IMR-90 (cell line): ENCODE data around the gene DSCAML1. TPM values are rescaled to one million over a fixed set of nuclear protein-coding genes. Genes with fewer than 3 reads are reported as not detected.

Source experiments
- ATAC-seq: fragments of 200-7000 bp; cut with Tn5 transposase; 2 replicates; pipeline ENCODE4 v1.9.1; 2020; ENCODE audit warnings: low read depth, mild to moderate bottlenecking, moderate library complexity
- BruUV-seq: library from RNA; stranded (reverse); fragments of 400-500 nt; replicated peaks from 2 replicates; lab custom pipeline; 2021; lab: Mats Ljungman, UMichigan
- CTCF ChIA-PET: fragments of 300-600 bp; formaldehyde crosslinking; extraction: SDS; loops from one replicate; lab custom pipeline; 2021; ENCODE audit warnings: antibody characterized with exemption; lab: Yijun Ruan, JAX
- POLR2A ChIA-PET: fragments of 300-600 bp; sonication (Branson Sonifier 250); formaldehyde crosslinking; loops from one replicate; lab custom pipeline; 2022; ENCODE audit warnings: antibody characterized with exemption; ENCODE audit not compliant: unreplicated experiment; lab: Charles Lee
- DNase-seq: peaks from one replicate; pipeline ENCODE4 v3.0.0; 2013
- H2AFZ ChIP-seq: replicated peaks from 2 replicates; pipeline ENCODE3; 2013; ENCODE audit warnings: low read length, mild to moderate bottlenecking; ENCODE audit not compliant: poor library complexity
- H2AK5ac ChIP-seq: 2 replicates; pipeline ENCODE4 v1.6.1; 2013; ENCODE audit warnings: low read depth, low read length, inconsistent platforms
- H2AK9ac ChIP-seq: replicated peaks from 2 replicates; pipeline ENCODE3; 2013; ENCODE audit warnings: mild to moderate bottlenecking, low read depth, low read length, moderate library complexity; ENCODE audit not compliant: poor library complexity
- H2BK120ac ChIP-seq: 2 replicates; pipeline ENCODE4 v1.6.1; 2013; ENCODE audit warnings: low read depth, low read length, inconsistent platforms
- H2BK15ac ChIP-seq: 3 replicates; pipeline ENCODE4 v1.6.1; 2013; ENCODE audit warnings: low read depth, low read length, inconsistent platforms
- H2BK20ac ChIP-seq: 2 replicates; pipeline ENCODE4 v1.6.1; 2013; ENCODE audit warnings: low read depth, mild to moderate bottlenecking, inconsistent platforms, low read length, moderate library complexity
- H2BK5ac ChIP-seq: 2 replicates; pipeline ENCODE4 v1.6.1; 2013; ENCODE audit warnings: mild to moderate bottlenecking, low read depth, low read length, inconsistent platforms; ENCODE audit not compliant: poor library complexity, severe bottlenecking
- H3K14ac ChIP-seq: replicated peaks from 2 replicates; pipeline ENCODE4 v1.6.1; 2013; ENCODE audit warnings: low read depth, low read length, inconsistent platforms
- H3K18ac ChIP-seq: 2 replicates; pipeline ENCODE4 v1.6.1; 2013; ENCODE audit warnings: low read depth, low read length, control low read depth
- H3K23ac ChIP-seq: 2 replicates; pipeline ENCODE4 v1.6.1; 2013; ENCODE audit warnings: low read depth, low read length, inconsistent platforms
- H3K27ac ChIP-seq: 2 replicates; pipeline ENCODE4 v1.5.1; 2013; ENCODE audit warnings: mild to moderate bottlenecking, control low read depth, low read length; ENCODE audit not compliant: insufficient read depth
- H3K27me3 ChIP-seq: 2 replicates; pipeline ENCODE4 v1.6.1; 2013; ENCODE audit warnings: low read length; ENCODE audit not compliant: control insufficient read depth, insufficient read depth
- H3K36me3 ChIP-seq: 2 replicates; pipeline ENCODE4 v1.6.1; 2013; ENCODE audit warnings: low read length, mixed read lengths; ENCODE audit not compliant: control insufficient read depth, insufficient read depth
- H3K4ac ChIP-seq: 2 replicates; pipeline ENCODE4 v1.6.1; 2013; ENCODE audit warnings: low read depth, low read length, inconsistent platforms
- H3K4me1 ChIP-seq: 2 replicates; pipeline ENCODE4 v1.6.1; 2013; ENCODE audit warnings: low read length, mixed read lengths; ENCODE audit not compliant: control insufficient read depth, insufficient read depth
- H3K4me2 ChIP-seq: 2 replicates; pipeline ENCODE4 v1.6.1; 2013; ENCODE audit warnings: low read depth, mild to moderate bottlenecking, control low read depth, low read length, moderate library complexity
- H3K4me3 ChIP-seq: 2 replicates; pipeline ENCODE4 v1.5.1; 2013; ENCODE audit warnings: low read depth, mild to moderate bottlenecking, control low read depth, low read length, moderate library complexity; ENCODE audit not compliant: insufficient read depth
- H3K56ac ChIP-seq: 2 replicates; pipeline ENCODE4 v1.6.1; 2013; ENCODE audit warnings: low read length, inconsistent platforms; ENCODE audit not compliant: insufficient read depth; ENCODE audit errors: extremely low read depth
- H3K79me1 ChIP-seq, 2 experiments: 2 replicates each; pipeline ENCODE4 v1.6.1; 2013; ENCODE audit warnings: low read length in 2 of 2, inconsistent platforms in 1 of 2, low read depth in 1 of 2
- H3K9ac ChIP-seq: 2 replicates; pipeline ENCODE4 v1.6.1; 2013; ENCODE audit warnings: low read depth, low read length, control low read depth
- H3K9me1 ChIP-seq: 2 replicates; pipeline ENCODE4 v1.6.1; 2013; ENCODE audit warnings: low read length, inconsistent platforms; ENCODE audit not compliant: insufficient read depth
- H3K9me3 ChIP-seq: 2 replicates; pipeline ENCODE4 v1.6.1; 2013; ENCODE audit warnings: low read length; ENCODE audit not compliant: control insufficient read depth, insufficient read depth
- H4K20me1 ChIP-seq: 2 replicates; pipeline ENCODE4 v1.6.1; 2013; ENCODE audit warnings: low read length, inconsistent platforms; ENCODE audit not compliant: insufficient read depth
- H4K5ac ChIP-seq: 2 replicates; pipeline ENCODE4 v1.6.1; 2013; ENCODE audit warnings: mild to moderate bottlenecking, low read depth, low read length, control low read depth
- H4K8ac ChIP-seq, 2 experiments: 2 replicates each; pipeline ENCODE4 v1.6.1; 2013; ENCODE audit warnings: low read depth in 2 of 2, low read length in 2 of 2, control low read depth in 1 of 2, inconsistent platforms in 1 of 2
- H4K91ac ChIP-seq: 2 replicates; pipeline ENCODE4 v1.6.1; 2013; ENCODE audit warnings: low read depth, low read length, inconsistent platforms; ENCODE audit not compliant: insufficient read depth
- BHLHE40 ChIP-seq: fragments of 150-350 bp; IDR thresholded peaks from 2 replicates; pipeline ENCODE4 v1.6.1; 2016; ENCODE audit warnings: mild to moderate bottlenecking, low read depth, low read length
- CEBPB ChIP-seq: IDR thresholded peaks from 2 replicates; pipeline ENCODE4 v1.6.1; 2012; ENCODE audit warnings: low read depth, low read length, improper control_type of control experiment
- CHD1 ChIP-seq: IDR thresholded peaks from 2 replicates; pipeline ENCODE4 v1.6.1; 2012; ENCODE audit warnings: low read depth, low read length, improper control_type of control experiment
- CTCF ChIP-seq: conservative IDR thresholded peaks from 2 replicates; pipeline ENCODE4 v1.5.1; 2012; ENCODE audit warnings: mild to moderate bottlenecking, low read depth, low read length, improper control_type of control experiment
- ELK1 ChIP-seq: fragments of 150-350 bp; IDR thresholded peaks from 2 replicates; pipeline ENCODE4 v1.6.1; 2016; ENCODE audit warnings: low read depth, mild to moderate bottlenecking, low read length, moderate library complexity, borderline replicate concordance
- FOS ChIP-seq: fragments of 150-350 bp; IDR thresholded peaks from 2 replicates; pipeline ENCODE4 v1.6.1; 2016; ENCODE audit warnings: low read depth, low read length
- MAFK ChIP-seq: IDR thresholded peaks from 2 replicates; pipeline ENCODE4 v1.6.1; 2012; ENCODE audit warnings: low read depth, low read length, improper control_type of control experiment
- MAZ ChIP-seq: IDR thresholded peaks from 2 replicates; pipeline ENCODE4 v1.6.1; 2012; ENCODE audit warnings: low read depth, mild to moderate bottlenecking, low read length, improper control_type of control experiment, moderate library complexity, borderline replicate concordance
- MXI1 ChIP-seq: IDR thresholded peaks from 2 replicates; pipeline ENCODE4 v1.6.1; 2012; ENCODE audit warnings: low read depth, mild to moderate bottlenecking, low read length, moderate library complexity, borderline replicate concordance
- NFE2L2 ChIP-seq: fragments of 150-350 bp; IDR thresholded peaks from 2 replicates; pipeline ENCODE4 v1.6.1; 2016; ENCODE audit warnings: low read depth, mild to moderate bottlenecking, low read length
- POLR2A ChIP-seq: IDR thresholded peaks from 2 replicates; pipeline ENCODE4 v1.6.1; 2012; ENCODE audit warnings: mild to moderate bottlenecking, low read depth, low read length
- RAD21 ChIP-seq: IDR thresholded peaks from 2 replicates; pipeline ENCODE4 v1.6.1; 2012; ENCODE audit warnings: low read length, improper control_type of control experiment
- RCOR1 ChIP-seq: IDR thresholded peaks from 2 replicates; pipeline ENCODE4 v1.6.1; 2012; ENCODE audit warnings: mild to moderate bottlenecking, low read length, improper control_type of control experiment; ENCODE audit not compliant: insufficient replicate concordance
- RFX5 ChIP-seq: IDR thresholded peaks from 2 replicates; pipeline ENCODE4 v1.8.0; 2012; ENCODE audit warnings: low read depth, mild to moderate bottlenecking, low read length, moderate library complexity
- SMC3 ChIP-seq: fragments of 150-350 bp; IDR thresholded peaks from 2 replicates; pipeline ENCODE4 v1.6.1; 2016; ENCODE audit warnings: low read depth, mild to moderate bottlenecking, antibody characterized with exemption, low read length, moderate library complexity
- USF2 ChIP-seq: fragments of 150-350 bp; IDR thresholded peaks from 2 replicates; pipeline ENCODE4 v1.6.1; 2017; ENCODE audit warnings: mild to moderate bottlenecking, antibody characterized with exemption, low read length, low read depth
- WGBS, 2 experiments: methylation state at CpG; one replicate each; pipeline versions ENCODE4 v1.1.5 to v1.1.7; 2013; ENCODE audit warnings: missing lambda C conversion rate in 2 of 2; ENCODE audit not compliant: insufficient read length in 1 of 2; ENCODE audit errors: extremely low coverage in 2 of 2; 5-methylcytosine and 5-hydroxymethylcytosine counted together
- dilution Hi-C: fragments of 300-500 bp; cut with HindIII; formaldehyde crosslinking; loops from one replicate; pipeline ENCODE4 v1.14.3; 2018; ENCODE audit warnings: low sequenced_read_pairs; ENCODE audit not compliant: unreplicated experiment
- in situ Hi-C: fragments of 300-500 bp; cut with MboI; formaldehyde crosslinking; loops from 3 replicates; pipeline ENCODE4 v1.14.3; 2019; ENCODE audit warnings: low sequenced_read_pairs, inconsistent platforms, mixed read lengths
- intact Hi-C: fragments of 100-400 bp; cut with micrococcal nuclease; formaldehyde crosslinking; loops from 2 replicates; pipeline ENCODE4 v1.10.0; 2022
- polyA plus RNA-seq, 3 experiments: library from polyadenylated mRNA; depleted of rRNA; stranded (reverse); fragments of >200 nt; gene quantifications; 2 replicates each; pipeline ENCODE4 v1.2.3, GENCODE V29; 2012; ENCODE audit warnings: low replicate concordance in 1 of 3
- total RNA-seq: library from RNA; depleted of rRNA; stranded (reverse); fragments of >200 nt; gene quantifications from 2 replicates; pipeline ENCODE4 v1.2.3, GENCODE V29; 2012

The DSCAML1 gene
- total and polyA plus RNA-seq, 2 of the 4 experiments (the other 2 are of a cell fraction) = not detected

GRCh38 chr11:117519170-117519569 lies 277.8 kb downstream of the DSCAML1 start:
- peaks cover 3% of the 10 kb centered on the region for H3K27me3 ChIP-seq
- DNase-seq (no peak), ATAC-seq (no peak)
- in situ Hi-C loops (no loop called here), intact Hi-C loops (no loop called here), dilution Hi-C loops (no loop called here)
- H3K18ac ChIP-seq = no peak overlapping the region
- H3K56ac ChIP-seq = no peak overlapping the region
- H2AFZ ChIP-seq = no peak overlapping the region
- no peaks in the 10 kb centered on the region for H3K9me1 ChIP-seq
- no peak overlapping the region for H2BK120ac ChIP-seq
- H4K8ac ChIP-seq = no peak overlapping the region
- H3K79me1 ChIP-seq = no peaks in the 10 kb centered on the region
- no peak overlapping the region for H3K4me3 ChIP-seq
- H4K20me1 ChIP-seq = no peaks in the 10 kb centered on the region
- H3K9me3 ChIP-seq = no peaks in the 10 kb centered on the region
- no peak overlapping the region for H2AK9ac ChIP-seq
- ChIA-PET CTCF (no interaction called here), POLR2A (no interaction called here)
- no peak overlapping the region for H2BK15ac ChIP-seq
- H3K14ac ChIP-seq = no peak overlapping the region
- no peak overlapping the region for H3K27ac ChIP-seq
- H2BK5ac ChIP-seq = no peak overlapping the region
- TF ChIP-seq RFX5 = no peak
- no peak for TF ChIP-seq RAD21
- TF ChIP-seq CEBPB = no peak
- TF ChIP-seq USF2 = no peak
- no peak for TF ChIP-seq CHD1
- TF ChIP-seq NFE2L2 = no peak
- TF ChIP-seq POLR2A = no peak
- no peak for TF ChIP-seq ELK1
- no peak for TF ChIP-seq MXI1
- no peak for TF ChIP-seq MAZ
- no peak for TF ChIP-seq SMC3
- TF ChIP-seq RCOR1 = no peak
- TF ChIP-seq BHLHE40 = no peak
- TF ChIP-seq FOS = no peak
- TF ChIP-seq MAFK = no peak
- TF ChIP-seq CTCF = no peak
- no peaks in the 10 kb centered on the region for H3K4me1 ChIP-seq
- H2AK5ac ChIP-seq = no peak overlapping the region
- no peaks in the 10 kb centered on the region for H3K36me3 ChIP-seq
- 21% methylated on average over 5 of the region's 9 CpGs; no CpG with 5 or more reads in 1 of the 2 experiments for WGBS, 2 experiments
- H3K4me2 ChIP-seq = no peak overlapping the region
- H4K5ac ChIP-seq = no peak overlapping the region
- no peak overlapping the region for H3K23ac ChIP-seq
- BruUV-seq = no TSS peak
- H4K91ac ChIP-seq = no peak overlapping the region
- no peak overlapping the region for H3K4ac ChIP-seq
- no peak overlapping the region for H3K9ac ChIP-seq
- H2BK20ac ChIP-seq = no peak overlapping the region
